HEK293 (cell line): ENCODE results near the gene HM13.

Source experiments
- AEBP2 ChIP-seq: fragments of 450-650 bp; formaldehyde crosslinking; IDR thresholded peaks from 2 replicates; pipeline ENCODE4 v1.5.1; 2016; ENCODE audit warnings: missing biosample characterization, missing genetic modification characterization, borderline replicate concordance
- BCL11A ChIP-seq: fragments of 450-650 bp; formaldehyde crosslinking; IDR thresholded peaks from 2 replicates; pipeline ENCODE4 v1.5.1; 2016; ENCODE audit warnings: low read depth, missing biosample characterization, missing genetic modification characterization
- GLIS1 ChIP-seq: fragments of 450-650 bp; formaldehyde crosslinking; IDR thresholded peaks from 2 replicates; pipeline ENCODE4 v1.5.1; 2016; ENCODE audit warnings: missing biosample characterization, missing genetic modification characterization
- GLIS2 ChIP-seq: fragments of 450-650 bp; formaldehyde crosslinking; IDR thresholded peaks from 2 replicates; pipeline ENCODE4 v1.5.1; 2016; ENCODE audit warnings: missing biosample characterization, missing genetic modification characterization
- KLF1 ChIP-seq: fragments of 450-650 bp; formaldehyde crosslinking; IDR thresholded peaks from 2 replicates; pipeline ENCODE4 v1.5.1; 2016; ENCODE audit warnings: missing biosample characterization, missing genetic modification characterization
- KLF10 ChIP-seq: fragments of 450-650 bp; IDR thresholded peaks from 2 replicates; pipeline ENCODE4 v1.5.1; 2018; ENCODE audit warnings: missing biosample characterization, mild to moderate bottlenecking, missing genetic modification characterization
- KLF17 ChIP-seq: fragments of 450-650 bp; formaldehyde crosslinking; IDR thresholded peaks from 2 replicates; pipeline ENCODE4 v1.5.1; 2016; ENCODE audit warnings: missing biosample characterization, missing genetic modification characterization
- MZF1 ChIP-seq: fragments of 450-650 bp; formaldehyde crosslinking; IDR thresholded peaks from 2 replicates; pipeline ENCODE4 v1.5.1; 2017; ENCODE audit warnings: missing biosample characterization, missing genetic modification characterization, borderline replicate concordance
- PRDM10 ChIP-seq: fragments of 450-650 bp; formaldehyde crosslinking; IDR thresholded peaks from 2 replicates; pipeline ENCODE4 v1.5.1; 2016; ENCODE audit warnings: missing biosample characterization, missing genetic modification characterization
- SCRT2 ChIP-seq: fragments of 450-650 bp; formaldehyde crosslinking; IDR thresholded peaks from 2 replicates; pipeline ENCODE4 v1.5.1; 2016; ENCODE audit warnings: missing biosample characterization, missing genetic modification characterization
- SP2 ChIP-seq: fragments of 450-650 bp; formaldehyde crosslinking; IDR thresholded peaks from 2 replicates; pipeline ENCODE4 v1.5.1; 2016; ENCODE audit warnings: missing biosample characterization, missing genetic modification characterization
- ZBTB11 ChIP-seq: fragments of 450-650 bp; formaldehyde crosslinking; conservative IDR thresholded peaks from 2 replicates; pipeline ENCODE4 v1.5.1; 2016; ENCODE audit warnings: low read depth, missing biosample characterization, missing genetic modification characterization
- ZBTB48 ChIP-seq: fragments of 450-650 bp; formaldehyde crosslinking; IDR thresholded peaks from 2 replicates; pipeline ENCODE4 v1.5.1; 2016; ENCODE audit warnings: missing biosample characterization, missing genetic modification characterization
- ZFHX2 ChIP-seq: fragments of 450-650 bp; formaldehyde crosslinking; conservative IDR thresholded peaks from 2 replicates; pipeline ENCODE4 v1.5.1; 2016; ENCODE audit warnings: missing biosample characterization, missing genetic modification characterization
- ZNF202 ChIP-seq: fragments of 450-650 bp; formaldehyde crosslinking; IDR thresholded peaks from 2 replicates; pipeline ENCODE4 v1.5.1; 2016; ENCODE audit warnings: missing biosample characterization, missing genetic modification characterization, borderline replicate concordance
- ZNF221 ChIP-seq: fragments of 450-650 bp; formaldehyde crosslinking; IDR thresholded peaks from 2 replicates; pipeline ENCODE4 v1.5.1; 2017; ENCODE audit warnings: missing biosample characterization, missing genetic modification characterization, borderline replicate concordance
- ZNF341 ChIP-seq: fragments of 450-650 bp; formaldehyde crosslinking; IDR thresholded peaks from 2 replicates; pipeline ENCODE4; 2016; ENCODE audit warnings: low read depth, missing biosample characterization, missing genetic modification characterization
- ZNF473 ChIP-seq: fragments of 450-650 bp; formaldehyde crosslinking; IDR thresholded peaks from 2 replicates; pipeline ENCODE4 v1.5.1; 2017; ENCODE audit warnings: missing biosample characterization, missing genetic modification characterization
- ZNF48 ChIP-seq: fragments of 450-650 bp; formaldehyde crosslinking; IDR thresholded peaks from 2 replicates; pipeline ENCODE4 v1.5.1; 2016; ENCODE audit warnings: missing biosample characterization, missing genetic modification characterization
- ZNF518A ChIP-seq: fragments of 450-650 bp; formaldehyde crosslinking; conservative IDR thresholded peaks from 2 replicates; pipeline ENCODE4 v1.5.1; 2016; ENCODE audit warnings: low read depth, missing biosample characterization, missing genetic modification characterization
- ZNF529 ChIP-seq: fragments of 450-650 bp; formaldehyde crosslinking; IDR thresholded peaks from 2 replicates; pipeline ENCODE4 v1.5.1; 2017; ENCODE audit warnings: missing genetic modification characterization, missing biosample characterization; ENCODE audit not compliant: insufficient replicate concordance
- ZNF560 ChIP-seq: fragments of 450-650 bp; formaldehyde crosslinking; IDR thresholded peaks from 2 replicates; pipeline ENCODE4 v1.5.1; 2017; ENCODE audit warnings: missing biosample characterization, missing genetic modification characterization, borderline replicate concordance
- ZNF660 ChIP-seq: fragments of 450-650 bp; IDR thresholded peaks from 2 replicates; pipeline ENCODE4 v1.5.1; 2018; ENCODE audit warnings: missing biosample characterization, mild to moderate bottlenecking, missing genetic modification characterization
- ZNF701 ChIP-seq: fragments of 450-650 bp; formaldehyde crosslinking; IDR thresholded peaks from 2 replicates; pipeline ENCODE4 v1.5.1; 2016; ENCODE audit warnings: missing biosample characterization, missing genetic modification characterization
- ZNF843 ChIP-seq: fragments of 450-650 bp; formaldehyde crosslinking; IDR thresholded peaks from 2 replicates; pipeline ENCODE4 v1.5.1; 2016; ENCODE audit warnings: missing biosample characterization, missing genetic modification characterization

The HM13 gene

GRCh38 chr20:31566658-31567379, 52.6 kb downstream of the HM13 start (continued):
- TF ChIP-seq KLF17 (tag by site-specific recombination) (peak; percentile 78), ZNF529 (tag by site-specific recombination) (no peak), ZNF843 (tag by site-specific recombination) (no peak), MZF1 (tag by site-specific recombination) (no peak), ZBTB48 (tag by site-specific recombination) (peak; percentile 74; the same call in 1 of the 2 replicates), ZFHX2 (tag by site-specific recombination) (peak; percentile 86), BCL11A (tag by site-specific recombination) (no peak), ZNF473 (tag by site-specific recombination) (no peak), GLIS2 (tag by site-specific recombination) (peak; percentile 68; the same call in 1 of the 2 replicates), SCRT2 (tag by site-specific recombination) (peak; percentile 94), ZNF48 (tag by site-specific recombination) (no peak), ZNF341 (no peak), ZNF560 (tag by site-specific recombination) (no peak), ZNF701 (no peak), GLIS1 (tag by site-specific recombination) (peak; percentile 93), ZNF518A (tag by site-specific recombination) (no peak), KLF10 (tag by site-specific recombination) (no peak), ZBTB11 (tag by site-specific recombination) (no peak), ZNF221 (tag by site-specific recombination) (no peak), ZNF202 (tag by site-specific recombination) (no peak), AEBP2 (tag by site-specific recombination) (no peak), SP2 (no peak), KLF1 (tag by site-specific recombination) (peak; percentile 93), ZNF660 (tag by site-specific recombination) (no peak), PRDM10 (tag by site-specific recombination) (peak; percentile 39)
